CD4-positive, alpha-beta T cell treated with Interleukin-2 at 100 ng/mL for 4 hours (primary cell): ENCODE results near the gene DSTYK.
"Not testable (repeated sequence)": the region's sequence is repeated elsewhere in the genome, so short reads cannot be mapped to it uniquely, and the experiment has no call there.

Source experiments
- DNase-seq: peaks from one replicate; pipeline ENCODE4 v3.0.0-alpha.2; 2020; ENCODE audit warnings: low spot score

DSTYK gene

GRCh38 chr1:205214756-205215155 is 3.3 kb upstream of the DSTYK start:
- DNase-seq: no peak

- no peak for DNase-seq
Observed at GRCh38 chr1:205211839-205212536, 486 bp upstream of the DSTYK start.

- DNase-seq: no peak
Observed at GRCh38 chr1:205210756-205211168, 740 bp downstream of the DSTYK start.

- DNase-seq: no peak
Observed at GRCh38 chr1:205208811-205209210, 2.7 kb downstream of the DSTYK start.

- no peak for DNase-seq
Observed at GRCh38 chr1:205205055-205205454, 6.4 kb downstream of the DSTYK start.

- no peak for DNase-seq
Observed at GRCh38 chr1:205204552-205204951, 7.0 kb downstream of the DSTYK start.

GRCh38 chr1:205199931-205200299 is 11.6 kb downstream of the DSTYK start:
- no peak for DNase-seq

GRCh38 chr1:205199090-205199930 is 12.2 kb downstream of the DSTYK start:
- DNase-seq: no peak

GRCh38 chr1:205192287-205192686 is 19.2 kb downstream of the DSTYK start:
- DNase-seq: no peak

GRCh38 chr1:205191622-205192021 is 19.9 kb downstream of the DSTYK start:
- DNase-seq: no peak

GRCh38 chr1:205190845-205191577 is 20.5 kb downstream of the DSTYK start:
- no peak for DNase-seq

GRCh38 chr1:205189131-205189530 is 22.4 kb downstream of the DSTYK start:
- no peak for DNase-seq

GRCh38 chr1:205188596-205188995 is 22.9 kb downstream of the DSTYK start:
- DNase-seq: no peak

- DNase-seq: no peak
Observed at GRCh38 chr1:205188098-205188497, 23.4 kb downstream of the DSTYK start.

- DNase-seq: no peak
Observed at GRCh38 chr1:205187420-205187819, 24.1 kb downstream of the DSTYK start.

GRCh38 chr1:205186191-205186590 is 25.3 kb downstream of the DSTYK start:
- no peak for DNase-seq

- DNase-seq: no peak
Observed at GRCh38 chr1:205183676-205184335, 27.7 kb downstream of the DSTYK start.

GRCh38 chr1:205182930-205183329 is 28.6 kb downstream of the DSTYK start:
- DNase-seq: no peak

GRCh38 chr1:205180331-205180730 is 31.2 kb downstream of the DSTYK start:
- not testable (repeated sequence) for DNase-seq

- no peak for DNase-seq
Observed at GRCh38 chr1:205179842-205180241, 31.7 kb downstream of the DSTYK start.

GRCh38 chr1:205172729-205173366 is 38.7 kb downstream of the DSTYK start:
- DNase-seq: no peak

- DNase-seq: no peak
Observed at GRCh38 chr1:205171369-205171768, 40.1 kb downstream of the DSTYK start.
